OCI-LY7 (cell line): ENCODE results near the gene TMBIM1. TPM values are rescaled to one million over a fixed set of nuclear protein-coding genes. Genes with fewer than 3 reads are reported as not detected.
"Not testable (repeated sequence)": the region's sequence is repeated elsewhere in the genome, so short reads cannot be mapped to it uniquely, and the experiment has no call there.

Source experiments
- BruUV-seq: library from RNA; stranded (reverse); fragments of 400-500 nt; replicated peaks from 2 replicates; lab custom pipeline; 2021; lab: Mats Ljungman, UMichigan
- CTCF ChIA-PET: fragments of 300-600 bp; sonication (Branson Sonifier 250); formaldehyde crosslinking; loops from one replicate; lab custom pipeline; 2022; ENCODE audit warnings: antibody characterized with exemption; ENCODE audit not compliant: unreplicated experiment; lab: Charles Lee
- POLR2A ChIA-PET: fragments of 300-600 bp; sonication (Branson Sonifier 250); formaldehyde crosslinking; loops from one replicate; lab custom pipeline; 2022; ENCODE audit warnings: antibody characterized with exemption; lab: Charles Lee
- DNase-seq: peaks from one replicate; pipeline ENCODE4 v3.0.0-alpha.2; 2015; ENCODE audit warnings: low spot score
- H2AFZ ChIP-seq: fragments of 200-600 bp; sonication (generic), shearing (Covaris generic); 2 replicates; pipeline ENCODE4 v1.6.1; 2014; ENCODE audit warnings: mild to moderate bottlenecking, antibody characterized with exemption, low read length, moderate library complexity
- H3K27ac ChIP-seq: fragments of 200-600 bp; sonication (generic); 2 replicates; pipeline ENCODE4 v1.5.1; 2014; ENCODE audit warnings: mixed run types, low read depth, mild to moderate bottlenecking, moderate library complexity, low read length, inconsistent platforms; ENCODE audit not compliant: poor library complexity, severe bottlenecking
- H3K36me3 ChIP-seq: fragments of 200-600 bp; sonication (generic); 2 replicates; pipeline ENCODE4 v1.6.1; 2014; ENCODE audit warnings: mild to moderate bottlenecking, antibody characterized with exemption, low read length, moderate library complexity, mixed read lengths; ENCODE audit not compliant: insufficient read depth
- H3K4me1 ChIP-seq: fragments of 200-600 bp; sonication (generic); 2 replicates; pipeline ENCODE4 v1.5.1; 2014; ENCODE audit warnings: mild to moderate bottlenecking, low read length; ENCODE audit not compliant: insufficient read depth, poor library complexity, severe bottlenecking
- H3K4me2 ChIP-seq: fragments of 200-600 bp; sonication (generic); 2 replicates; pipeline ENCODE4 v1.6.1; 2014; ENCODE audit warnings: mild to moderate bottlenecking, low read length
- H3K4me3 ChIP-seq: fragments of 200-600 bp; sonication (generic); 2 replicates; pipeline ENCODE4 v1.5.1; 2014; ENCODE audit warnings: mild to moderate bottlenecking, low read depth, low read length; ENCODE audit not compliant: poor library complexity, severe bottlenecking
- H3K79me2 ChIP-seq: fragments of 200-600 bp; sonication (generic); 2 replicates; pipeline ENCODE4 v1.6.1; 2016; ENCODE audit warnings: low read depth, mild to moderate bottlenecking, low read length, moderate library complexity, mixed read lengths; ENCODE audit not compliant: insufficient read depth
- H3K9me2 ChIP-seq: fragments of 200-600 bp; sonication (generic); 2 replicates; pipeline ENCODE4 v1.6.1; 2016; ENCODE audit warnings: mild to moderate bottlenecking, low read length, mixed read lengths; ENCODE audit not compliant: insufficient read depth
- H3K9me3 ChIP-seq: fragments of 200-600 bp; sonication (generic); 2 replicates; pipeline ENCODE4 v1.6.1; 2014; ENCODE audit warnings: mild to moderate bottlenecking, mixed run types, low read length, mixed read lengths
- H4K20me1 ChIP-seq: fragments of 200-600 bp; sonication (generic); 2 replicates; pipeline ENCODE4 v1.6.1; 2014; ENCODE audit warnings: mild to moderate bottlenecking, antibody characterized with exemption, low read length, moderate library complexity, mixed read lengths; ENCODE audit not compliant: insufficient read depth
- EZH2phosphoT487 ChIP-seq: fragments of 200-600 bp; sonication (generic); IDR thresholded peaks from 2 replicates; pipeline ENCODE4 v1.6.1; 2018; ENCODE audit warnings: low read depth, borderline replicate concordance, mild to moderate bottlenecking, mixed run types, antibody characterized with exemption, low read length, moderate library complexity, mixed read lengths
- intact Hi-C: fragments of 100-400 bp; cut with micrococcal nuclease; formaldehyde crosslinking; loops from one replicate; pipeline ENCODE4 v1.10.0; 2022; ENCODE audit not compliant: unreplicated experiment
- total RNA-seq, 2 experiments: library from RNA; depleted of rRNA in 1 of 2; stranded (reverse); fragments of >200 nt in 1 of 2; shearing (Covaris generic) in 1 of 2; gene quantifications; 2 replicates each; pipeline ENCODE4 v1.2.3, GENCODE V29; 2014 to 2022
- TF ChIP-seq, protein P1 (sequence below): fragments of 200-600 bp; sonication (generic); conservative IDR thresholded peaks from 2 replicates; pipeline ENCODE4 v1.5.1; 2014; ENCODE audit warnings: mild to moderate bottlenecking, antibody characterized with exemption, low read length, moderate library complexity, mixed read lengths

Gene TMBIM1
- total RNA-seq, 2 experiments from 2014 or later = 27.6 to 30.3 TPM

DNA sequence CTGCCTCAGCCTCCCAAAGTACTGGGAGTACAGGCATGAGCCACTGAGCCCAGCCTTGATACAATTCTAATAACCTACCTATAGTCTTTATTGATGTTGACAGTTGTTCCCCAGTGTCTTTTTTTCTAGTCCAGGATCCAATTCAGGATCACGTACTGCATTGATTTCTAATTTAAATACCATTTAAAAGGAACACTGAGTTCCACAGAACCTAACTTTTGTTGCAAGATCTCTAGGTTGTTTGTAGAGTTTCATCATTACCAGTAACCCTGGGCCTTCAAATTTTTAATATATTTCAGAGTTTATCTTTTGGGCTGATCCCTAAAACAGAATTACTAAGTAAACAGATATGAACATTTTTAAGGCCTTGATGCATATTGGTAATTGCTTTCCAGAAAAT lies 21.1 kb upstream of the TMBIM1 start:
- TF ChIP-seq EZH2phosphoT487 = no peak
- Histone ChIP-seq H3K4me2 (no peak overlapping the region), H3K9me3 (no peaks in the 10 kb centered on the region), H3K36me3 (no peaks in the 10 kb centered on the region), H3K27ac (no peak overlapping the region), H3K4me1 (peaks cover 13% of the 10 kb centered on the region), H3K4me3 (no peak overlapping the region), H3K9me2 (no peaks in the 10 kb centered on the region), H4K20me1 (no peaks in the 10 kb centered on the region), H3K79me2 (no peaks in the 10 kb centered on the region), H2AFZ (no peak overlapping the region)
- intact Hi-C loops = no loop called here
- BruUV-seq = no TSS peak
- ChIA-PET POLR2A (interaction anchor here (0.6 kb wide), 1 partner anchor 21 kb away, joined by 4 read pairs; no protein-coding TSS in a partner anchor), CTCF (no interaction called here)
- no peak for DNase-seq

DNA sequence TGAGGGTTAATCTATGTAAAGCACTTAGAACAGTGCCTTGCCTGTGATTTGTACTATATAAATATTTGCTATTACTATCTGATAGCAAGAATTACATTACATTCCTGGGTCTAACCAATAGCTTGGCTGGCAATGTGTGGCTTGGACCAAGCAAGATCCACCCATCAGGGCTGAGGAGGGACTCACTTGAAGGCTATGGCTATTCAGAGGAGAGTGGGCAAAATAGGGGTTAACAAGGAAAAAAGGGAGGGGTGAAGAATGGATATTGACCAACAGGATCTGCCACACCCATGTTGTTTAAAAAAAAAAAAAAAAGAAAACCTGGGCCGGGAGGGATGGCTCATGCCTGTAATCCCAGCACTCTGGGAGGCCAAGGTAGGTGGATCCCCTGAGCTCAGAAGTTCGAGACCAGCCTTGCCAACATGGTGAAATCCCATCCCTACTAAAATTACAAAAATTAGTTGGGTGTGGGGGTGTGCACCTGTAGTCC lies 20.0 kb upstream of the TMBIM1 start:
- no peaks in the 10 kb centered on the region for H4K20me1 ChIP-seq
- no TSS peak for BruUV-seq
- H2AFZ ChIP-seq = no peak overlapping the region
- DNase-seq = no peak
- no peak overlapping the region for H3K4me2 ChIP-seq
- H3K4me1 ChIP-seq = peaks cover 16% of the 10 kb centered on the region
- H3K4me3 ChIP-seq = no peak overlapping the region
- no peaks in the 10 kb centered on the region for H3K79me2 ChIP-seq
- POLR2A ChIA-PET = interaction anchor here (1.0 to 1.1 kb wide), 2 partner anchors 10 to 11 kb away, joined by 3 to 4 read pairs; no protein-coding TSS in a partner anchor
- no peaks in the 10 kb centered on the region for H3K36me3 ChIP-seq
- H3K9me3 ChIP-seq = no peaks in the 10 kb centered on the region
- TF ChIP-seq, protein P1, sequence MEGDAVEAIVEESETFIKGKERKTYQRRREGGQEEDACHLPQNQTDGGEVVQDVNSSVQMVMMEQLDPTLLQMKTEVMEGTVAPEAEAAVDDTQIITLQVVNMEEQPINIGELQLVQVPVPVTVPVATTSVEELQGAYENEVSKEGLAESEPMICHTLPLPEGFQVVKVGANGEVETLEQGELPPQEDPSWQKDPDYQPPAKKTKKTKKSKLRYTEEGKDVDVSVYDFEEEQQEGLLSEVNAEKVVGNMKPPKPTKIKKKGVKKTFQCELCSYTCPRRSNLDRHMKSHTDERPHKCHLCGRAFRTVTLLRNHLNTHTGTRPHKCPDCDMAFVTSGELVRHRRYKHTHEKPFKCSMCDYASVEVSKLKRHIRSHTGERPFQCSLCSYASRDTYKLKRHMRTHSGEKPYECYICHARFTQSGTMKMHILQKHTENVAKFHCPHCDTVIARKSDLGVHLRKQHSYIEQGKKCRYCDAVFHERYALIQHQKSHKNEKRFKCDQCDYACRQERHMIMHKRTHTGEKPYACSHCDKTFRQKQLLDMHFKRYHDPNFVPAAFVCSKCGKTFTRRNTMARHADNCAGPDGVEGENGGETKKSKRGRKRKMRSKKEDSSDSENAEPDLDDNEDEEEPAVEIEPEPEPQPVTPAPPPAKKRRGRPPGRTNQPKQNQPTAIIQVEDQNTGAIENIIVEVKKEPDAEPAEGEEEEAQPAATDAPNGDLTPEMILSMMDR = no peak
- TF ChIP-seq EZH2phosphoT487 = no peak
- H3K27ac ChIP-seq = no peak overlapping the region
- CTCF ChIA-PET = no interaction called here
- intact Hi-C loops = no loop called here
- no peaks in the 10 kb centered on the region for H3K9me2 ChIP-seq

DNA sequence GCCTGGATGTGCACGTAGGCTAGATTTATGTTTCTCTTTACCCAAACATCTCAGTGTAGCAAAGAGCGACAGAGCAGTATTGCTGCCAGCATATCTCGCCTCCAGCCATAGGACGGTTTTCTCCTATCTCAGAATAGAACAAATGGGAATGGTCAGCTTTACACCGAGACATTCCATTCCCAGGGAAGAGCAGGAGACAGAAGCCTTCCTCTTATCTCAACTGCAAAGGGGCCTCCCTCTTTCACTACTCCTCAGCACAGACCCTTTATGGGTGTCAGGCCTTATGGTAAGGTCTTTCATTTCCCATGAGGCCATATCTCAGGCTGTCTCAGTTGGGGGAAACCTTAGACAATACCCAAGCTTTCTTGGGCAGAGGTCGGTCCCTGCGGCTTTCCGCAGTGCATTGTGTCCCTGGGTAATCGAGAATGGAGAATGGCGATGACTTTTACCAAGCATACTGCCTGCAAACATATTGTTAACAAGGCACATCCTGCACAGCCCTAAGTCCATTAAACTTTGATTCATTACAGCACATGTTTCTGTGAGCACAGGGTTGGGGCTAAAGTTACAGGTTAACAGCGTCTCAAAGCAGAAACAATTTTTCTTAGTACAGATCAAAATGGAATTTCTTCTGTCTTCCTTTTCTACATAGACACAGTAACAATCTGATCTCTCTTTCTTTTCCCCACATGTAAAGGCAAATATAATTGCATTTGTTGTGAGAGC lies 19.4 kb upstream of the TMBIM1 start:
- H3K79me2 ChIP-seq, H3K4me2 ChIP-seq, BruUV-seq, intact Hi-C loops, H4K20me1 ChIP-seq, DNase-seq, H3K27ac ChIP-seq, H2AFZ ChIP-seq, H3K4me3 ChIP-seq, H3K9me2 ChIP-seq, H3K36me3 ChIP-seq, CTCF ChIA-PET, H3K9me3 ChIP-seq: not testable (repeated sequence)
- peaks cover 14% of the 10 kb centered on the region for H3K4me1 ChIP-seq
- POLR2A ChIA-PET = interaction anchor here (1.0 to 1.1 kb wide), 2 partner anchors 9 to 11 kb away, joined by 3 to 4 read pairs; no protein-coding TSS in a partner anchor
